IgD-negative memory B cell (primary cell): ENCODE data around the gene TSPAN31. TPM values are rescaled to one million over a fixed set of nuclear protein-coding genes. Genes with fewer than 3 reads are reported as not detected.
A peak's percentile ranks its signal among the peaks of the same experiment; 100 is the strongest.

Experiments used
- H3K27ac Mint-ChIP-seq, 3 donors: one replicate each; pipeline ENCODE4 v1.8.0; 2020 to 2022; ENCODE audit warnings: mild to moderate bottlenecking in 3 of 3, mixed read lengths in 3 of 3, moderate library complexity in 1 of 3
- H3K27me3 Mint-ChIP-seq: one replicate; pipeline ENCODE4 v1.8.0; 2021; ENCODE audit warnings: mixed read lengths
- H3K36me3 Mint-ChIP-seq: one replicate; pipeline ENCODE4 v1.8.0; 2020; ENCODE audit warnings: mild to moderate bottlenecking, mixed read lengths
- H3K4me1 Mint-ChIP-seq, 3 donors: one replicate each; pipeline ENCODE4 v1.8.0; 2020 to 2022; ENCODE audit warnings: mixed read lengths in 3 of 3, mild to moderate bottlenecking in 1 of 3
- H3K4me3 Mint-ChIP-seq, 4 donors: one replicate each; pipeline ENCODE4 v1.8.0; 2020 to 2022; ENCODE audit warnings: mild to moderate bottlenecking in 4 of 4, mixed read lengths in 4 of 4, moderate library complexity in 3 of 4
- H3K9me3 Mint-ChIP-seq, 3 donors: one replicate each; pipeline ENCODE4 v1.8.0; 2020 to 2021; ENCODE audit warnings: mixed read lengths in 3 of 3, mild to moderate bottlenecking in 1 of 3
- polyA plus RNA-seq: library from polyadenylated mRNA; unstranded; fragments of 300-500 nt; fragmentation: Illumina TruSeq; gene quantifications from one replicate; pipeline ENCODE4 v1.2.3, GENCODE V29; 2021

TSPAN31 gene
- polyA plus RNA-seq, 1 donor from 2014 or later, result 52.8 TPM

GRCh38 chr12:57737467-57738460 lies 7.1 kb upstream of the TSPAN31 start:
- no peak overlapping the region for H3K4me3 Mint-ChIP-seq
- no peak overlapping the region for H3K27ac Mint-ChIP-seq
- no peaks in the 10 kb centered on the region for H3K9me3 Mint-ChIP-seq
- H3K4me1 Mint-ChIP-seq, result peaks cover 10 to 26% (median 19%) of the 10 kb centered on the region in 3 donors
- peaks cover 2% of the 10 kb centered on the region for H3K27me3 Mint-ChIP-seq
- peaks cover 8% of the 10 kb centered on the region for H3K36me3 Mint-ChIP-seq

- Mint-ChIP-seq H3K27me3 (peaks cover 2% of the 10 kb centered on the region), H3K4me1 (peaks cover 10 to 26% (median 22%) of the 10 kb centered on the region in 3 donors), H3K9me3 (no peaks in the 10 kb centered on the region), H3K4me3 (peak within 1 kb of the TSS in 3 of 4 donors; percentile 12 to 78 (median 36)), H3K36me3 (peaks cover 8% of the 10 kb centered on the region), H3K27ac (peak within 1 kb of the TSS in 1 of 3 donors; percentile 20)
These were observed 6.1 kb upstream of the TSPAN31 start, which contains the start of gene AGAP2 for GRCh38 chr12:57738661-57739237. Gene AGAP2, minus strand, starts transcription at chr12:57738742. Its CDS starts 496 bp downstream, at chr12:57738246.

- Mint-ChIP-seq H3K27me3 (peaks cover 2% of the 10 kb centered on the region), H3K9me3 (no peaks in the 10 kb centered on the region), H3K27ac (peak overlapping the region in 1 of 3 donors; percentile 20), H3K4me3 (peak overlapping the region in 3 of 4 donors; percentile 12 to 78 (median 36)), H3K4me1 (peaks cover 14 to 32% (median 28%) of the 10 kb centered on the region in 3 donors), H3K36me3 (peaks cover 6% of the 10 kb centered on the region)
These were observed 5.5 kb upstream of the TSPAN31 start for GRCh38 chr12:57739387-57739786.

- Mint-ChIP-seq H3K4me3 (peak overlapping the region in 1 of 4 donors; percentile 60), H3K9me3 (no peaks in the 10 kb centered on the region), H3K27me3 (peaks cover 2% of the 10 kb centered on the region), H3K36me3 (no peaks in the 10 kb centered on the region), H3K27ac (peak overlapping the region in 2 of 3 donors; percentile 20 to 94), H3K4me1 (peaks cover 11 to 36% (median 32%) of the 10 kb centered on the region in 3 donors)
These were observed 4.8 kb upstream of the TSPAN31 start for GRCh38 chr12:57739914-57740538.

GRCh38 chr12:57740656-57741412 lies 4.0 kb upstream of the TSPAN31 start:
- Mint-ChIP-seq H3K27me3 (peaks cover 2% of the 10 kb centered on the region), H3K9me3 (no peaks in the 10 kb centered on the region), H3K27ac (peak overlapping the region; percentile 80 to 94 (median 81)), H3K4me1 (peaks cover 14 to 41% (median 35%) of the 10 kb centered on the region in 3 donors), H3K36me3 (no peaks in the 10 kb centered on the region), H3K4me3 (peak overlapping the region; percentile 82 to 97 (median 92))

GRCh38 chr12:57741413-57741789 lies 3.4 kb upstream of the TSPAN31 start:
- Mint-ChIP-seq H3K4me3 (peak overlapping the region; percentile 82 to 97 (median 92)), H3K27me3 (peaks cover 2% of the 10 kb centered on the region), H3K4me1 (peaks cover 20 to 46% (median 40%) of the 10 kb centered on the region in 3 donors), H3K27ac (peak overlapping the region; percentile 81 to 94 (median 93)), H3K36me3 (no peaks in the 10 kb centered on the region), H3K9me3 (no peaks in the 10 kb centered on the region)

- H3K36me3 Mint-ChIP-seq, result no peaks in the 10 kb centered on the region
- peak overlapping the region; percentile 81 to 93 (median 91) for H3K27ac Mint-ChIP-seq
- peaks cover 2% of the 10 kb centered on the region for H3K27me3 Mint-ChIP-seq
- no peaks in the 10 kb centered on the region for H3K9me3 Mint-ChIP-seq
- peak overlapping the region; percentile 82 to 97 (median 92) for H3K4me3 Mint-ChIP-seq
- peaks cover 21 to 43% (median 40%) of the 10 kb centered on the region in 3 donors for H3K4me1 Mint-ChIP-seq
These were observed 2.7 kb upstream of the TSPAN31 start for GRCh38 chr12:57741844-57742738.

- Mint-ChIP-seq H3K4me3 (peak overlapping the region; percentile 3 to 96 (median 86)), H3K4me1 (peaks cover 21 to 43% (median 40%) of the 10 kb centered on the region in 3 donors), H3K9me3 (no peaks in the 10 kb centered on the region), H3K27me3 (peaks cover 2% of the 10 kb centered on the region), H3K27ac (peak overlapping the region; percentile 62 to 97 (median 97)), H3K36me3 (no peaks in the 10 kb centered on the region)
These were observed 1.1 kb upstream of the TSPAN31 start for GRCh38 chr12:57743769-57744168.

- Mint-ChIP-seq H3K27ac (peak overlapping the region; percentile 62 to 97 (median 97)), H3K9me3 (no peaks in the 10 kb centered on the region), H3K27me3 (peaks cover 2% of the 10 kb centered on the region), H3K4me1 (peaks cover 21 to 39% (median 39%) of the 10 kb centered on the region in 3 donors), H3K4me3 (peak overlapping the region; percentile 78 to 97 (median 95)), H3K36me3 (no peaks in the 10 kb centered on the region)
These were observed 554 bp upstream of the TSPAN31 start for GRCh38 chr12:57744194-57744776.

GRCh38 chr12:57745485-57745881 lies 644 bp downstream of the TSPAN31 start:
- Mint-ChIP-seq H3K27ac (peak overlapping the region; percentile 62 to 97 (median 97)), H3K9me3 (no peaks in the 10 kb centered on the region), H3K36me3 (no peaks in the 10 kb centered on the region), H3K4me3 (peak overlapping the region; percentile 78 to 97 (median 95)), H3K4me1 (peaks cover 21 to 36% (median 35%) of the 10 kb centered on the region in 3 donors), H3K27me3 (peaks cover 2% of the 10 kb centered on the region)

GRCh38 chr12:57746025-57746424 lies 1.2 kb downstream of the TSPAN31 start:
- no peaks in the 10 kb centered on the region for H3K9me3 Mint-ChIP-seq

GRCh38 chr12:57749061-57749460 lies 4.2 kb downstream of the TSPAN31 start:
- Mint-ChIP-seq H3K27me3 (no peaks in the 10 kb centered on the region), H3K9me3 (no peaks in the 10 kb centered on the region), H3K36me3 (no peaks in the 10 kb centered on the region), H3K4me3 (peak overlapping the region in 1 of 4 donors; percentile 5), H3K27ac (no peak overlapping the region), H3K4me1 (peaks cover 25 to 47% (median 42%) of the 10 kb centered on the region in 3 donors)

More at GRCh38 chr12:57746025-57746424, 1.2 kb downstream of the TSPAN31 start:
- Mint-ChIP-seq H3K27me3 (peaks cover under 1% of the 10 kb centered on the region), H3K4me1 (peaks cover 16 to 35% (median 33%) of the 10 kb centered on the region in 3 donors), H3K27ac (peak overlapping the region; percentile 62 to 97 (median 88)), H3K4me3 (peak overlapping the region; percentile 78 to 97 (median 95)), H3K36me3 (no peaks in the 10 kb centered on the region)
